Activated T-helper 1 cell treated with anti-CD3 and anti-CD28 coated beads, Interleukin-12 subunit alpha, Interleukin-12 subunit beta, Interleukin-2, Interleukin-4 antibody, amounts not matched to agents 30 ng/mL and 10 ng/mL and 1 ng/mL, durations not matched to agents 14 hours and 24 hours and 36 hours (primary cell): ENCODE results near the gene GPRIN3. TPM values are rescaled to one million over a fixed set of nuclear protein-coding genes. Genes with fewer than 3 reads are reported as not detected.
"Not testable (repeated sequence)": the region's sequence is repeated elsewhere in the genome, so short reads cannot be mapped to it uniquely, and the experiment has no call there.

ENCODE experiments used
- DNase-seq: peaks from one replicate; pipeline ENCODE4 v3.0.0; 2021; ENCODE audit warnings: low spot score
- H3K27ac Mint-ChIP-seq: one replicate; pipeline ENCODE4 v1.8.0; 2021; ENCODE audit warnings: mild to moderate bottlenecking, mixed read lengths
- H3K27me3 Mint-ChIP-seq: one replicate; pipeline ENCODE4 v1.8.0; 2022; ENCODE audit warnings: mild to moderate bottlenecking, moderate library complexity, mixed read lengths; ENCODE audit not compliant: insufficient read depth
- H3K36me3 Mint-ChIP-seq: one replicate; pipeline ENCODE4 v1.8.0; 2021; ENCODE audit warnings: low read depth, mixed read lengths
- H3K4me1 Mint-ChIP-seq: one replicate; pipeline ENCODE4 v1.8.0; 2021; ENCODE audit warnings: low read depth, mixed read lengths
- H3K4me3 Mint-ChIP-seq: one replicate; pipeline ENCODE4 v1.8.0; 2021; ENCODE audit warnings: mild to moderate bottlenecking, moderate library complexity, mixed read lengths
- H3K9me3 Mint-ChIP-seq: one replicate; pipeline ENCODE4 v1.8.0; 2021; ENCODE audit warnings: mixed read lengths
- intact Hi-C: fragments of 100-400 bp; cut with micrococcal nuclease; formaldehyde crosslinking; loops from one replicate; pipeline ENCODE4 v1.15.1; 2024
- total RNA-seq: library from RNA; stranded (reverse); gene quantifications from 2 replicates; pipeline ENCODE4 v1.2.3, GENCODE V29; 2022

GPRIN3 gene
- total RNA-seq, 1 donor from 2014 or later = 37.1 TPM

DNA sequence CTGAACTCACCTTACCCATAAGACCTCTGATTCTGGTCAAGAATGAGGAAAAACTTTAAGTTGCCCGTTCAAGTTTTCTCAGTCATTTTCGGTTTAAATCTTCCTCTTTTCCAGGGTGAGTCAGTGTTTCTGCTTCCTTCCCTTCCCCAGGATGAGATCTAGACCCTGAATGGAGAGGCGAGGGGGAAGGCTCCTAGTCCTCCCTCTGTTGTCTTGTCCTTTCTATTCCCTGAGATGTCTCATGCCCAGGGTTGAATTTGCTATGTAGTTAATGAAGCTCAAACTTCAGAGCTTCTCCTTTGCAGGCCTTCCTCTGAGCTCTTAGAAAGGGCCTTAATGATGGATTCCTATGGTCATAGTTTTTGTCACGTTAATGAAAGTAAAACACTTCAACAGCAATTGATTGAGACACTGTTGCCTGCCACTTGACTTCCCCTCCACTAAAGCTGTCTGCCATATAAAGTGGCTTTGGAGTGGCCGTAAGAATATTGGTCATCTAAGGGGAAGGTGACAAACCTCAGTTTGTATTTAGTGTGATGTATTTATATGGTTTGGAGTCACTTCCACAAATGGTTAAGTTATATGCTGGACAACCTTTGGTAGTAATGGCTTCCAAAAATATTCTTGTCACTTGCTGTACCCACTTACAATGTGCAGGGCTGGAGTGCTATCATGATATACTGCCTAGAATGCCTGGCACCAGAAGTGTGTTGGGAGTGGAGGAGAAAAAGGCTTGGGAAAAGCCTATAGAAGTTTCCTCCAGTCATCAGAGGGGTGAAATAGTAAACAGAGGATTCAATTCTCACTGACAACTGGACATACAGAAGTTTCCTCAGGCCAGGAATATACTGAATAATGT is 24.3 kb upstream of the GPRIN3 start:
- Mint-ChIP-seq H3K9me3 (peaks cover 17% of the 10 kb centered on the region), H3K27ac (no peak overlapping the region), H3K4me1 (peaks cover 17% of the 10 kb centered on the region), H3K4me3 (no peak overlapping the region), H3K36me3 (peaks cover 7% of the 10 kb centered on the region), H3K27me3 (no peaks in the 10 kb centered on the region)
- no peak for DNase-seq
- intact Hi-C loops = no loop called here

GRCh38 chr4:89331197-89331596 is 23.6 kb upstream of the GPRIN3 start:
- Mint-ChIP-seq H3K4me1 (peaks cover 15% of the 10 kb centered on the region), H3K27me3 (no peaks in the 10 kb centered on the region), H3K36me3 (peaks cover 7% of the 10 kb centered on the region), H3K27ac (no peak overlapping the region), H3K9me3 (peaks cover 17% of the 10 kb centered on the region), H3K4me3 (no peak overlapping the region)
- intact Hi-C loops = no loop called here
- no peak for DNase-seq

DNA sequence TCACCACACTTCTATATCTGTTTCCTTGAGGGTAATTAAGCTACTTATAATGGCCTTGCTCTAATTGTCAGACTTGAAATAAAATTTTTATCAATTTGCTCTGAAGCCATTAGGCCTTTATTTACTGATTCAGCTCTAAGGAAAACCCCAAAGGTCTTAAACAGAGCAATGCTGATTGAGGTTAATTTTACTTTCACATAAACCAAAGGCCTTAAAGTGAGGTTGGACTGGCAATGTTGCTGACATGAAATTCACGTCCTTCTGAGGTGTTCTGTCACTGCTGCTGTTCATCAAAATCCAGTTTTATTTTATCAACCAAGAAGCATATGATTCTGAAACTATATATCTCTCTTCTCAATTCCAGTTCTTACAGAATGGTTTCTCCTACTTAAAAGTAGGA is 21.7 kb upstream of the GPRIN3 start:
- intact Hi-C loops = no loop called here
- Mint-ChIP-seq H3K4me1 (peaks cover 24% of the 10 kb centered on the region), H3K4me3 (no peak overlapping the region), H3K27me3 (no peaks in the 10 kb centered on the region), H3K36me3 (peaks cover 6% of the 10 kb centered on the region), H3K27ac (no peak overlapping the region), H3K9me3 (peaks cover 17% of the 10 kb centered on the region)
- no peak for DNase-seq

DNA sequence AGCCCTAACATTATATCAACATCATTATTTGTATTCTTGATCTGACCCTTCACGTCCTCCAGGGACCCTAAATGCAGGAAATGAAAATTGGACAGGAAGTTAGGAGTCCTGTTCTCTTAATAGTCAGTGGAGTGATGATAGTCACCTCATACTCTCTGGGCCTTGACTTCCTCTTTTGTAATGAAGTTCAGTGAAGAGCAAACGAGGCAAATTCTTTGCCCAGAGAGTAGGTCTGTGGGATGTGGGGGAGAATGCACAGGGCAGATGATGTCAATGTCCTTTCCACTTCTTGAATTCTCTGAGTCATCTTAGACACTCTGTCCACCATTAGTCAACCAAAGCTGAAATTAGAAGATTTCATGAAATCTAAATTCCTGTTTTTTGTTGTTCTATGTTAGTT is 17.1 kb upstream of the GPRIN3 start:
- Mint-ChIP-seq H3K27ac (peak overlapping the region; percentile 76), H3K4me1 (peaks cover 25% of the 10 kb centered on the region), H3K27me3 (no peaks in the 10 kb centered on the region), H3K9me3 (peaks cover 19% of the 10 kb centered on the region), H3K4me3 (peak overlapping the region; percentile 2), H3K36me3 (peaks cover 9% of the 10 kb centered on the region)
- DNase-seq = no peak
- intact Hi-C loops = loop anchor here (5.0 kb wide), 1 partner anchor 38 kb away; no protein-coding TSS in a partner anchor

DNA sequence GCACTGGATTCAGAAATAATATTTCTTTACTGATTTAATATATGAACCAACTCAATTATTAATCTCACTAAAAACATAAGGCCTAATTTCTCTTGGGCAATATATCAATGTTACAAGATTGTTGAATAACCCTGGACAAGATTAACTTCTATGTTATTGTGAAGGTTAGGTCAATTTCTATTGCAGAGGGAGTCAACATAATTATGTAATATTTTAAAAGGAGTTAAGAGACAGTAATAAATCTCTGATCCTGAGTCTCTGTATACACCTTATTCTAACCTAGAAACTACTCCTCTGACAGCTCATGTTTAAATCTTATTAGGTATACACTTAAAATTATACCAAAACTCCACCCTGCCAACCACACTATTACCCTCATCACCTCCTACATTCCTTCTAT is 15.1 kb upstream of the GPRIN3 start:
- Mint-ChIP-seq H3K4me1 (peaks cover 32% of the 10 kb centered on the region), H3K36me3 (peaks cover 5% of the 10 kb centered on the region), H3K4me3 (no peak overlapping the region), H3K9me3 (peaks cover 8% of the 10 kb centered on the region), H3K27ac (no peak overlapping the region), H3K27me3 (no peaks in the 10 kb centered on the region)
- DNase-seq = no peak
- intact Hi-C loops = loop anchor here (5.0 kb wide), 1 partner anchor 40 kb away; no protein-coding TSS in a partner anchor

GRCh38 chr4:89319756-89320155 is 12.2 kb upstream of the GPRIN3 start:
- H3K4me3 Mint-ChIP-seq = no peak overlapping the region
- no peaks in the 10 kb centered on the region for H3K27me3 Mint-ChIP-seq
- peaks cover 4% of the 10 kb centered on the region for H3K9me3 Mint-ChIP-seq
- intact Hi-C loops = loop anchor here (5.0 kb wide), 3 partner anchors 37 to 153 kb away; no protein-coding TSS in a partner anchor
- no peak overlapping the region for H3K27ac Mint-ChIP-seq
- no peak for DNase-seq
- H3K4me1 Mint-ChIP-seq = peaks cover 47% of the 10 kb centered on the region
- peaks cover 8% of the 10 kb centered on the region for H3K36me3 Mint-ChIP-seq

- DNase-seq = no peak
- Mint-ChIP-seq H3K36me3 (peaks cover 6% of the 10 kb centered on the region), H3K4me3 (peak overlapping the region; percentile 64), H3K27me3 (no peaks in the 10 kb centered on the region), H3K9me3 (peaks cover 4% of the 10 kb centered on the region), H3K4me1 (peaks cover 38% of the 10 kb centered on the region), H3K27ac (peak overlapping the region; percentile 84)
- intact Hi-C loops = loop anchor here (1.0 to 5.0 kb wide), 5 partner anchors 10 to 155 kb away; partner anchors contain the start of gene GPRIN3
These were observed 9.3 kb upstream of the GPRIN3 start for GRCh38 chr4:89316931-89317366.

GRCh38 chr4:89316211-89316610 is 8.6 kb upstream of the GPRIN3 start:
- H3K4me3 Mint-ChIP-seq = peak overlapping the region; percentile 41
- peaks cover 45% of the 10 kb centered on the region for H3K4me1 Mint-ChIP-seq

GRCh38 chr4:89314291-89314690 is 6.7 kb upstream of the GPRIN3 start:
- H3K4me1 Mint-ChIP-seq = peaks cover 56% of the 10 kb centered on the region
- intact Hi-C loops = no loop called here
- no peak for DNase-seq
- H3K36me3 Mint-ChIP-seq = peaks cover 5% of the 10 kb centered on the region
- no peak overlapping the region for H3K4me3 Mint-ChIP-seq
- no peaks in the 10 kb centered on the region for H3K27me3 Mint-ChIP-seq
- no peaks in the 10 kb centered on the region for H3K9me3 Mint-ChIP-seq
- no peak overlapping the region for H3K27ac Mint-ChIP-seq

More at GRCh38 chr4:89316211-89316610, 8.6 kb upstream of the GPRIN3 start:
- no peaks in the 10 kb centered on the region for H3K27me3 Mint-ChIP-seq
- peak overlapping the region; percentile 84 for H3K27ac Mint-ChIP-seq
- peaks cover 6% of the 10 kb centered on the region for H3K36me3 Mint-ChIP-seq
- H3K9me3 Mint-ChIP-seq = peaks cover 4% of the 10 kb centered on the region
- DNase-seq = no peak
- intact Hi-C loops = loop anchor here (5.0 kb wide), 2 partner anchors 34 to 156 kb away; no protein-coding TSS in a partner anchor

- Mint-ChIP-seq H3K36me3 (peaks cover 3% of the 10 kb centered on the region), H3K27ac (no peak overlapping the region), H3K4me3 (no peak overlapping the region), H3K4me1 (peaks cover 45% of the 10 kb centered on the region), H3K27me3 (no peaks in the 10 kb centered on the region), H3K9me3 (no peaks in the 10 kb centered on the region)
- no peak for DNase-seq
- intact Hi-C loops = no loop called here
These were observed 4.5 kb upstream of the GPRIN3 start for GRCh38 chr4:89312066-89312465.

DNA sequence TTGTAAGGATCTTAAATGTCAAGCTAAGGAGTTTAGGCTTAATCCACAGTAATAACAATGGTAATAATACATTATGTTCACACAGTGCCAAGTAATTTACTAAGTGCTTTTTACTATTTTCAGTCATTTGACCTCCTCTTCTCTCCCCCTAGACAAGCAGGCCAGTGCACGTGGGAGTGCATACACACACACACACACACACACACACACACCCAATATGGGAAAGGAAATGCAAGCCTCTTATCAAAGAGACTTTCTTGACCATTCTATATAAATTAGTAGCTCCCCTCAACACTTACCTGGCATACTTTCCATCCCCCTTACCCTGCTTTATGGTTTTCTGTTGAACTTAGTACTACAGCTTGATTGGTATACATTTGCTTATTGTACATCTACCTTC is 3.8 kb upstream of the GPRIN3 start:
- no peaks in the 10 kb centered on the region for H3K27me3 Mint-ChIP-seq
- H3K4me1 Mint-ChIP-seq = peaks cover 44% of the 10 kb centered on the region
- H3K9me3 Mint-ChIP-seq = no peaks in the 10 kb centered on the region
- intact Hi-C loops = no loop called here
- H3K4me3 Mint-ChIP-seq = no peak overlapping the region
- DNase-seq = no peak
- H3K27ac Mint-ChIP-seq = no peak overlapping the region
- peaks cover 7% of the 10 kb centered on the region for H3K36me3 Mint-ChIP-seq

DNA sequence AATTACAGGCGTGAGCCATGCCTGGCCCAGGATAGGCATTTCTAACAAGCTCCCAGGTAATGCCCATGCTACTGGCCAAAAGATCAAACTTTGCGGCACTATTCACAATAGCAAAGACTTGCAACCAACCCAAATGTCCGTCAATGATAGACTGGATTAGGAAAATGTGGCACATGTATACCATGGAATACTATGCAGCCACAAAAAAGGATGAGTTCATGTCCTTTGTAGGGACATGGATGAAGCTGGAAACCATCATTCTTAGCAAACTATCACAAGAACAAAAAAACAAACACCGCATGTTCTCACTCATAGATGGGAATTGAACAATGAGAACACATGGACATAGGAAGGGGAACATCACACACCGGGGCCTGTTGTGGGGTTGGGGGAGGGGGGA is 1.6 kb upstream of the GPRIN3 start:
- not testable (repeated sequence) for DNase-seq, H3K27ac Mint-ChIP-seq, H3K4me3 Mint-ChIP-seq, H3K27me3 Mint-ChIP-seq, H3K9me3 Mint-ChIP-seq
- peaks cover 20% of the 10 kb centered on the region for H3K36me3 Mint-ChIP-seq
- intact Hi-C loops = loop anchor here (5.0 kb wide), 3 partner anchors 123 to 487 kb away; partner anchors contain the start of gene TIGD2
- peaks cover 58% of the 10 kb centered on the region for H3K4me1 Mint-ChIP-seq

GRCh38 chr4:89308161-89308500 is 531 bp upstream of the GPRIN3 start:
- peak overlapping the region; percentile 95 for H3K4me3 Mint-ChIP-seq
- H3K36me3 Mint-ChIP-seq = peaks cover 27% of the 10 kb centered on the region
- no peaks in the 10 kb centered on the region for H3K27me3 Mint-ChIP-seq
- peaks cover 68% of the 10 kb centered on the region for H3K4me1 Mint-ChIP-seq
- no peak for DNase-seq
- peak overlapping the region; percentile 97 for H3K27ac Mint-ChIP-seq
- H3K9me3 Mint-ChIP-seq = no peaks in the 10 kb centered on the region
- intact Hi-C loops = loop anchor here (5.0 kb wide), 3 partner anchors 124 to 486 kb away; partner anchors contain the start of gene TIGD2
